ENCODE measurements around the gene PKIB.

PKIB gene

GRCh38 chr6:122702841-122703240, 92.6 kb downstream of the PKIB start:
- in situ Hi-C loops (cut with MboI; ENCODE audit: low sequenced_read_pairs), result no loop called here

DNA sequence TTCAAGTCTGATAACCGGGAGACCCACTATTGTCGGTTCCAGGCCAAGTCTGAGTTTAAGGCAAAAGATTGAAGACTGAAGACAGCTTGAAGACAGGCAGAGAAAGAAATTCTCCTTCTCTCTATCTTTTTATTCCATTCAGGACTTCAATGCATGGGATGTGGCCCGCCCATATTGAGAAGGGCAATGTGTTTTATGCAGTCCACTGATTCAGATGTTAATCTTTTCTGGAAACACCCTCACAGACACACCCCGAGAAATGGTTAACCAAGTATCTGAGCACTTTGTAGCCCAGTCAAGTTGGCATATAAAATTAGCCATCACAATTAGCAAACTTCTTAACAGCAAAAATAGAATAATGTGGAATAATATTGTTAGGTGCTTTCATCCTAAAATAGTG, 93.9 kb downstream of the PKIB start:
- in situ Hi-C loops (cut with MboI; ENCODE audit: low sequenced_read_pairs), result no loop called here

- in situ Hi-C loops (cut with MboI; ENCODE audit: low sequenced_read_pairs), result no loop called here
Observed at GRCh38 chr6:122709922-122710512, 99.8 kb downstream of the PKIB start.

- in situ Hi-C loops (cut with MboI; ENCODE audit: low sequenced_read_pairs), result no loop called here
Observed at GRCh38 chr6:122710908-122711635, 100.9 kb downstream of the PKIB start.

- in situ Hi-C loops (cut with MboI; ENCODE audit: low sequenced_read_pairs), result no loop called here
Observed at GRCh38 chr6:122712093-122712447, 101.9 kb downstream of the PKIB start.

DNA sequence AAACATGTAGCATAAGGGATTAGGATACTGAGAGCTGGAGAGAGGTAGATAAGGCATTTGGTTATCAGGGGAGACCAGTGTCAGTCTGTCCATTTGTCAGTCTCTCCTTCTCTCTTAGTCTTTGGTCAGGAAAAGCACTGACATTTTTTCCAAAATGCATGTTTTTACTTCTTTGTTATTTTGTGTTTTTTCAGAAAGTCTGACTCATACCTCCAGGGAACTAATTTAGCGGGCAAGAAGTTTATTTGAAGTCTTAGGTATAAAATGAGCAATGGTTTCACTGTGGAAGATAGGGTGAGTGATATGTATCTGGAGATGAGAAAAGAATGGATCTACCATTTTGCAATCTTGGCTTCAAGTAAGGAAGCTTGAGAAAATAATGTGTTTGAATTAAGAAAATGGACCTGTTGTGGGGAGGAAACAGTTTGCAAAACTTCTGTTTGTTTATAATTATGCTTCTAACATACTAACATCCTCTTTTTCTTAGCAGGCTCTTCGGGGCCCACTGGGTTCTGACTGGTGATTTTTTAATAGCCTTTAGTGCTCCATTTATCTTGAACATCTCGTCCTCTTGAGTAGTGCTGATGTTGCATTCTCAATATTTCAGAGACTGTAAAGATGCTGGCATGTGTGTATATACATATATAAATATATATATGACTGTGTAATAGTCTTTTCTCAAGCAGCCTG, 102.4 kb downstream of the PKIB start:
- in situ Hi-C loops (cut with MboI; ENCODE audit: low sequenced_read_pairs), result no loop called here

DNA sequence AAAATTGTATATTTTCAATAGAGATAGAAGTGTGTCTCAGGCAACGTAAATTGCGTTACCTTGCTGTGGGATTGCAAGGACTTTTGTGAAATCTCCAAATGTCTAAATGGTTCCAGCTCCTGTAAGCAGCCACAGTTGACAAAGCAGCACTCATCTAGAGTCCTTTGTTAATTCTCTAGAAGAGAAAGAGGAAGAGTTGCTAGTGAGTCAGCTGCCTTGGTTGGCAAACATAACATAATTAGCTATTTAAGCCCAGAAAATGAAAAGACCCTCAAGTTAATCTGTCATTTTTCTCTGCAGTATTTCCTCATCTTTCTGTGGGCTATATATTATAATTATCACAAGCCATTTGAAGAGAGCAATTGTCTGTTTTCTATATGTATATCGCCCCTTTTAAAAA, 102.9 kb downstream of the PKIB start:
- in situ Hi-C loops (cut with MboI; ENCODE audit: low sequenced_read_pairs), result no loop called here

GRCh38 chr6:122714059-122714458, 103.9 kb downstream of the PKIB start:
- in situ Hi-C loops (cut with MboI; ENCODE audit: low sequenced_read_pairs), result no loop called here

DNA sequence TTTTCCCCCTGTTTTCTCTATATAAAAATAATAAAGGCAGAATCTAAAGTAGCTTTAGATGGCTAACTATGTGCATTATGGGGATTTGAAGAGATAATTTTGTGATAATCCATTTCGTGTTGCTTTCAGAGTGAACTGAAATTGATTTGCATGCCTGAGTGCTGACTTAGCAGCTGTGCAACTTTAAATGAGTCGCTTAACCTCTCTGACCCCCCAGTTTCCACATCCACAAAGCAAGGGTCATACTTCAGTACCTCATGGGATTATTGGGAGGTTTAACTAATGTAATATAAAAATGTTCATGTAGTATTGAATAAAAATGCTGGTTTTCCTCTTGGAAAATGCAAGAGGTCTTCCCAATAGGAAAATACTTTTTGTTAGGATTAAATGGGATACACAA, 105.5 kb downstream of the PKIB start:
- in situ Hi-C loops (cut with MboI; ENCODE audit: low sequenced_read_pairs), result no loop called here

GRCh38 chr6:122717350-122717749, 107.1 kb downstream of the PKIB start:
- in situ Hi-C loops (cut with MboI; ENCODE audit: low sequenced_read_pairs), result no loop called here

GRCh38 chr6:122718616-122719015, 108.4 kb downstream of the PKIB start:
- in situ Hi-C loops (cut with MboI; ENCODE audit: low sequenced_read_pairs), result no loop called here

DNA sequence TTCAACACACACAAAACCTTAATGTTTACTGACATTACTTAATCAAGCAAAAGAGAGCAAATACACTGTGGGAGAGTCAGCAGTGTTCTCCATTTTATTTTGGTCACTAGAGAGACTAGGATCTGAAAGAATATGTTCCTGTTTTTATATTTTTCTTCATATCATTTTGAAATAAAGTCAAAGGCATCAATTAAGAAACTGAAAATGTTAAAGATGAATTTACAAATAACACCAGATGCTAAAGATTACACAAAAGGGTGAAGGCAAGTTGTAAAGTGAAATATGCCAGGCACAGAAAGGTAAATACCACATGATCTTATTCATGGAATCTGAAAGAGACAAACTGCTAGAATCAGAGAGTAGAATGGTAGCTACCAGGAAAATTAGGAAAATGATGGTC, 109.0 kb downstream of the PKIB start:
- in situ Hi-C loops (cut with MboI; ENCODE audit: low sequenced_read_pairs), result no loop called here

DNA sequence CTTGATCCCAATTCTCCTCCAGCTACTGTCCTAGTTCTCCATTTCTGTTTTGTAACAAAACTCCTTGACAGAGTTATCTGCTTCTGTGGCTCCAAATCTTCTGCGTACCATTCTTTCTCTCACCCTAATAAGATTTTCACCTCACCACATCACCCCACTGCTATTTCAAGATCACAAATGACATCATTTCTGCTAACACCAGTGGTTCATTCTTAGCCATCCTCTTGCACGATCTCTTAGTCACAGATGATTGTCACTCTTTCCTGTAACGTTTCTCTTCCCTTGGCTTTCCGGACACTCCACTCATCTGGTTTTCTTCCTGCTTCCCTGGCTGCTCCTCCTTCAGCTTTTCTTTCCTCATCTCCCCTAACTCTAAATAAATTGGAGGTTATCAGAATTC, 112.5 kb downstream of the PKIB start:
- in situ Hi-C loops (cut with MboI; ENCODE audit: low sequenced_read_pairs), result no loop called here

DNA sequence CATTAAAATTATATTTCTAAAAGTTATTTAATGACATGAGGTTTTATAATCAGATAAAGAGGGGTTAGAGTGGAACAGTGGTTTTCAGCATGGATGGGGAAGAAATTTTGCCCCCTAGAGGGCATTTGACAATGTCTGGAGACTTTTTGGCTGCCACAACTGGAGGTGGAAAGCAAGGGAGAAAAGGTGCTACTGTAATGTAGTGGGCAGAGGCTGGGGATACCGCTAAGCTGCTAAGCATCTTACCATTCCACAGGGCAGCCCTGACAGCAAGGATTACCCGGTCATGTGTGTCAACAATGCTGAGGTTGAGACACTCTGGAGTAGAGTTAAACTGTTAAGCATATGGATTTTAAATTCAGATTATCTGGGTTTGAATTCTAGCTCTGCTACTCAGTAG, 116.4 kb downstream of the PKIB start:
- in situ Hi-C loops (cut with MboI; ENCODE audit: low sequenced_read_pairs), result loop anchor here (25.0 kb wide), 1 partner anchor 111 kb away; no protein-coding TSS in a partner anchor

- in situ Hi-C loops (cut with MboI; ENCODE audit: low sequenced_read_pairs), result loop anchor here (25.0 kb wide), 1 partner anchor 110 kb away; no protein-coding TSS in a partner anchor
Observed at GRCh38 chr6:122727244-122727643, 117.0 kb downstream of the PKIB start.

DNA sequence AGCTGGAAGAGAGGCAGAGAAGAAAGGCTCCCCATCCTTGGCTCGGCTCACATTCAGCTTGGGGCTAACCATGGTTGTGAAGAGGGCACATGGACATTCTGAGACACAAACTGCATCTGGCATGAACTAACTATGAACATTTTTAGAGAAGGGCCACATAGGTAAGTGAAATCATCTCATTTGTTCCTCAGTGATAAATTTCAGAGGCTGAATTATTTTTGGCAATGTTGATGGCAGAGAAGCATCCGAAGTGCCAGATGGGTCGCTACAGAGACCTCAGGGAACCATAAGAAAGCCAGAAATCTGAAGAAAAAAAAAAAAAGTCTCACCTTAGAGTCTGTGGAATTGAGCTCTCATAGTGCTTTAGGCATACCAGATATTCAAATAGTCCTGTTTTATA, 120.1 kb downstream of the PKIB start:
- in situ Hi-C loops (cut with MboI; ENCODE audit: low sequenced_read_pairs), result loop anchor here (25.0 kb wide), 1 partner anchor 107 kb away; no protein-coding TSS in a partner anchor

GRCh38 chr6:122730775-122731386, 120.7 kb downstream of the PKIB start:
- in situ Hi-C loops (cut with MboI; ENCODE audit: low sequenced_read_pairs), result loop anchor here (25.0 kb wide), 1 partner anchor 106 kb away; no protein-coding TSS in a partner anchor

- in situ Hi-C loops (cut with MboI; ENCODE audit: low sequenced_read_pairs), result loop anchor here (25.0 kb wide), 1 partner anchor 104 kb away; no protein-coding TSS in a partner anchor
Observed at GRCh38 chr6:122733259-122733658, 123.1 kb downstream of the PKIB start.

DNA sequence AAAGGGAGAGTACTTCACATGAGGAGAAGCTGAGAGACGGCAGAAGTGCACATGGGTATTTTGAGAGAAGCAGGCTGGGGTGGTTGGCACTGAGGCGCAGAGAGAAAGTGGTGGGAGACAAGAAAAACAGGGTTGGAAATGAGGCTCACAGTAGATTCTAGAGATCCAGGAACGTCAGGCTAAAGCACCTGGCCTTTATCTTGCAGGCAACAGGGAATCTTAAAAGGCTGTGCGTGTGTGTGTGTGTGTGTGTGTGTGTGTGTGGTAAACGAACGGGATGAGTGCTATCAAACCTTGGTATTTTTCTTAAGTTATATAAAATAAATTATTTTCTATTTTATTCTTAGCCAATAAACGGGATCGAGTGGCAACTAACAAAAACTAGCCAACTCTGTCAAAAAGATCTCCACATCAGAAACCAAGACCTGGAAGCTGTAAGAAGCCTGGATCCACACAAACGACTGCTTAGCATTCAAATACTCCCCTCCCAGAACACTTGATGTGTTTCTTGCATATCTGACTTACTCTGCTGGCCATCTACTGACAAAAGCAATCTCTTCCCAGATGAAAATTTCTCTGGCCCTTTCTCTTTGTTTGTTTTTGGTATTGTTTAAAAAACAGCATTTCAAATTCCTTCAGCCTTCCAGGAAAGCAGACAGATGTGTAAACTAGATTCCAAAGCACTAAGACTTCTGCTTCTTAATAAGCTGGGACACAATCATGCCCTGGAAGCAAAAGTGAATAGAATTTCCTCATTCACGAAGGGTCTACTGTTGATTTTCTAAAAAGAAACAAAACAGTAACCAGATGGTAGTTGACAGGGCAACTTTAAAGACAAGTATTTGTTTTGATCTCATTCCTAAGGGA, 124.6 kb downstream of the PKIB start:
- in situ Hi-C loops (cut with MboI; ENCODE audit: low sequenced_read_pairs), result loop anchor here (25.0 kb wide), 1 partner anchor 103 kb away; no protein-coding TSS in a partner anchor

DNA sequence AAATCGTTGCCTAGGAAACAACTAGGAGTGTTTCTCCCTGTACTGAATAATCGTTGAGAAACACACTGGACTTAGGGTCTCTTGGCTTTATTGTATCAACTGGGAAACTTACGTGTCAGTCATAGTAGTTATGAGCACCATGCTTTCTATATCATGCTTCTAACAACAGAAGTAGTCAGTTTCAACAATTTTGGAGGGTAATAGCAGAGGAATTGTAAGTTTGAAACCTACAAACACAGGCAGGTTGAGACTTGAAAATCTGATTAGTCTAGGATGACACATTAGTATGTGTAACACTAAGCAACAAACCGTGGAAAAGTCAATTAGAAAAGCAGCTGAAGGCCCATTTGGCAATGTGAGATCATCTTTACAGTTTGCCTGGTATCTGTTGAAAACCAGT, 125.4 kb downstream of the PKIB start:
- in situ Hi-C loops (cut with MboI; ENCODE audit: low sequenced_read_pairs), result loop anchor here (25.0 kb wide), 1 partner anchor 102 kb away; no protein-coding TSS in a partner anchor

Measured in HL-60/S4 (cell line).